PC-9 (cell line): Measurements from ENCODE around the gene ADARB2.

Experiments used
- EZH2 ChIP-seq: fragments of 200-600 bp; sonication (generic); IDR thresholded peaks from 2 replicates; pipeline ENCODE4 v1.8.0; 2017; ENCODE audit warnings: antibody characterized with exemption, low read depth
- TF ChIP-seq, protein P1 (sequence below): fragments of 200-600 bp; sonication (generic); conservative IDR thresholded peaks from 2 replicates; pipeline ENCODE4 v1.6.1; 2017; ENCODE audit warnings: mixed run types, antibody characterized with exemption, mild to moderate bottlenecking, moderate library complexity

GRCh38 chr10:1779796-1780195 lies 42.5 kb upstream of the ADARB2 start:
- TF ChIP-seq, protein P1, sequence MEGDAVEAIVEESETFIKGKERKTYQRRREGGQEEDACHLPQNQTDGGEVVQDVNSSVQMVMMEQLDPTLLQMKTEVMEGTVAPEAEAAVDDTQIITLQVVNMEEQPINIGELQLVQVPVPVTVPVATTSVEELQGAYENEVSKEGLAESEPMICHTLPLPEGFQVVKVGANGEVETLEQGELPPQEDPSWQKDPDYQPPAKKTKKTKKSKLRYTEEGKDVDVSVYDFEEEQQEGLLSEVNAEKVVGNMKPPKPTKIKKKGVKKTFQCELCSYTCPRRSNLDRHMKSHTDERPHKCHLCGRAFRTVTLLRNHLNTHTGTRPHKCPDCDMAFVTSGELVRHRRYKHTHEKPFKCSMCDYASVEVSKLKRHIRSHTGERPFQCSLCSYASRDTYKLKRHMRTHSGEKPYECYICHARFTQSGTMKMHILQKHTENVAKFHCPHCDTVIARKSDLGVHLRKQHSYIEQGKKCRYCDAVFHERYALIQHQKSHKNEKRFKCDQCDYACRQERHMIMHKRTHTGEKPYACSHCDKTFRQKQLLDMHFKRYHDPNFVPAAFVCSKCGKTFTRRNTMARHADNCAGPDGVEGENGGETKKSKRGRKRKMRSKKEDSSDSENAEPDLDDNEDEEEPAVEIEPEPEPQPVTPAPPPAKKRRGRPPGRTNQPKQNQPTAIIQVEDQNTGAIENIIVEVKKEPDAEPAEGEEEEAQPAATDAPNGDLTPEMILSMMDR: no peak
- no peak for TF ChIP-seq EZH2
